Calu3 (cell line): ENCODE measurements around the gene TM9SF3. TPM values are rescaled to one million over a fixed set of nuclear protein-coding genes. Genes with fewer than 3 reads are reported as not detected.
"Not testable (repeated sequence)": the region's sequence is repeated elsewhere in the genome, so short reads cannot be mapped to it uniquely, and the experiment has no call there.

Source experiments
- BruUV-seq: library from RNA; stranded (reverse); fragments of 400-500 nt; replicated peaks from 2 replicates; lab custom pipeline; 2021; lab: Mats Ljungman, UMichigan
- CTCF ChIA-PET: fragments of 300-600 bp; sonication (Branson Sonifier 250); formaldehyde crosslinking; loops from one replicate; lab custom pipeline; 2022; ENCODE audit warnings: antibody characterized with exemption; lab: Charles Lee
- DNase-seq: peaks from one replicate; pipeline ENCODE4 v3.0.0; 2022
- H3K27ac Mint-ChIP-seq: one replicate; pipeline ENCODE4 v1.8.0; 2022; ENCODE audit warnings: mixed read lengths; ENCODE audit not compliant: unreplicated experiment
- H3K27me3 Mint-ChIP-seq: one replicate; pipeline ENCODE4 v1.8.0; 2022; ENCODE audit warnings: mixed read lengths; ENCODE audit not compliant: unreplicated experiment
- H3K36me3 Mint-ChIP-seq: one replicate; pipeline ENCODE4 v1.8.0; 2022; ENCODE audit warnings: mild to moderate bottlenecking, moderate library complexity, mixed read lengths; ENCODE audit not compliant: insufficient read depth, unreplicated experiment
- H3K4me1 Mint-ChIP-seq: one replicate; pipeline ENCODE4 v1.8.0; 2022; ENCODE audit warnings: mild to moderate bottlenecking, low read depth, mixed read lengths; ENCODE audit not compliant: unreplicated experiment
- H3K4me3 Mint-ChIP-seq: one replicate; pipeline ENCODE4 v1.8.0; 2022; ENCODE audit warnings: mild to moderate bottlenecking, low read depth, moderate library complexity, mixed read lengths; ENCODE audit not compliant: unreplicated experiment
- H3K9me3 Mint-ChIP-seq: one replicate; pipeline ENCODE4 v1.8.0; 2022; ENCODE audit warnings: low read depth, mixed read lengths; ENCODE audit not compliant: unreplicated experiment
- intact Hi-C: fragments of 100-400 bp; cut with micrococcal nuclease; formaldehyde crosslinking; loops from one replicate; pipeline ENCODE4 v1.10.0; 2022; ENCODE audit not compliant: unreplicated experiment
- total RNA-seq: library from RNA; stranded (reverse); gene quantifications from 2 replicates; pipeline ENCODE4 v1.2.3, GENCODE V29; 2022
- TF ChIP-seq, protein P1 (sequence below): fragments of 200-600 bp; IDR thresholded peaks from one replicate; pipeline ENCODE4 v1.8.0; 2022; ENCODE audit warnings: antibody characterized with exemption; ENCODE audit not compliant: unreplicated experiment

The TM9SF3 gene
- total RNA-seq, 1 experiment from 2014 or later: 177 TPM

DNA sequence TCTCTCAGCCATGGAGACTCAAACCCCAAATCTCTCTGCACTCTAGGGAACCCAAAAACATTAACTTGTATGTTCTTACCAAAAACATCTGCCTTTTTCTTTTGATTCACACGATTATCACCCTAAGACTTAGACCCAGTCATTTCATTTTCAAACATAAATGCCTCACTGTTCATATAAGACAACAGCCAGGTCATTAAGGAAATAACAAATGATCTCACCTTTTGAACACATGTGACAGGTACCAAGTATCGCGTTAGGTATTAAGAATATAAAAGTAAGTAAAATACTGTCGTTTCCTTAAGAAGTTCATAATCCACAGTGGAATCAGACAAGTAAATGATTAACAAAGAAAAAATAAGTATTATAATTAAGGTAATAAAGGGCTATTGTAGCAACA, 8.8 kb downstream of the TM9SF3 start:
- TF ChIP-seq, protein P1, sequence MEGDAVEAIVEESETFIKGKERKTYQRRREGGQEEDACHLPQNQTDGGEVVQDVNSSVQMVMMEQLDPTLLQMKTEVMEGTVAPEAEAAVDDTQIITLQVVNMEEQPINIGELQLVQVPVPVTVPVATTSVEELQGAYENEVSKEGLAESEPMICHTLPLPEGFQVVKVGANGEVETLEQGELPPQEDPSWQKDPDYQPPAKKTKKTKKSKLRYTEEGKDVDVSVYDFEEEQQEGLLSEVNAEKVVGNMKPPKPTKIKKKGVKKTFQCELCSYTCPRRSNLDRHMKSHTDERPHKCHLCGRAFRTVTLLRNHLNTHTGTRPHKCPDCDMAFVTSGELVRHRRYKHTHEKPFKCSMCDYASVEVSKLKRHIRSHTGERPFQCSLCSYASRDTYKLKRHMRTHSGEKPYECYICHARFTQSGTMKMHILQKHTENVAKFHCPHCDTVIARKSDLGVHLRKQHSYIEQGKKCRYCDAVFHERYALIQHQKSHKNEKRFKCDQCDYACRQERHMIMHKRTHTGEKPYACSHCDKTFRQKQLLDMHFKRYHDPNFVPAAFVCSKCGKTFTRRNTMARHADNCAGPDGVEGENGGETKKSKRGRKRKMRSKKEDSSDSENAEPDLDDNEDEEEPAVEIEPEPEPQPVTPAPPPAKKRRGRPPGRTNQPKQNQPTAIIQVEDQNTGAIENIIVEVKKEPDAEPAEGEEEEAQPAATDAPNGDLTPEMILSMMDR: no peak
- intact Hi-C loops: no loop called here
- BruUV-seq: no TSS peak
- H3K4me3 Mint-ChIP-seq: peak overlapping the region; percentile 63
- peaks cover 41% of the 10 kb centered on the region for H3K4me1 Mint-ChIP-seq
- no peaks in the 10 kb centered on the region for H3K27me3 Mint-ChIP-seq
- DNase-seq: no peak
- H3K27ac Mint-ChIP-seq: peak overlapping the region; percentile 92
- H3K9me3 Mint-ChIP-seq: no peaks in the 10 kb centered on the region
- CTCF ChIA-PET: interaction anchor here (1.4 kb wide), 1 partner anchor 36 kb away, joined by 7 read pairs; no protein-coding TSS in a partner anchor
- H3K36me3 Mint-ChIP-seq: peaks cover 43% of the 10 kb centered on the region

DNA sequence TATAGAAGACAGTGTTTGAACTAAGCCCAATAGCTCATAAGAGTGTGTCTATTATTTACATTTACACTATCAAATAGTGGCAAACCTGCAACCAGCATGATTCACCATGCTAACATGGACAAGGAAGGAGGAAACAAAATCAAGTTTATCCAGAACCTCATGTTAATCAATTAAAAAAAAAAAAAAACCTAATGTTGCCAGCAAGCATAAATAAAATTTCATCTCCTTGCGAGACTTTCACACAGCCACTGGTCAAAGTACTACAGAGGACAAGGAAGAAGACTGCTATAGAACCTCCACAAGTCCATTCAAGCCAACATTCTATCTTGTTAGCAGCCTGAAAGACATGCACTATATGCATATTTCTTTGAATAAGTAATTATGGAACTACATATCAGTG, 9.7 kb downstream of the TM9SF3 start:
- TF ChIP-seq, protein P1: no peak
- peak; percentile 21 for DNase-seq
- H3K4me1 Mint-ChIP-seq: peaks cover 40% of the 10 kb centered on the region
- peak overlapping the region; percentile 92 for H3K27ac Mint-ChIP-seq
- BruUV-seq: no TSS peak
- no peak overlapping the region for H3K4me3 Mint-ChIP-seq
- intact Hi-C loops: no loop called here
- H3K9me3 Mint-ChIP-seq: no peaks in the 10 kb centered on the region
- H3K27me3 Mint-ChIP-seq: no peaks in the 10 kb centered on the region
- peaks cover 41% of the 10 kb centered on the region for H3K36me3 Mint-ChIP-seq
- CTCF ChIA-PET: interaction anchor here (0.6 to 1.4 kb wide), 6 partner anchors 36 to 137 kb away, joined by 3 to 7 read pairs (median 4); no protein-coding TSS in a partner anchor

DNA sequence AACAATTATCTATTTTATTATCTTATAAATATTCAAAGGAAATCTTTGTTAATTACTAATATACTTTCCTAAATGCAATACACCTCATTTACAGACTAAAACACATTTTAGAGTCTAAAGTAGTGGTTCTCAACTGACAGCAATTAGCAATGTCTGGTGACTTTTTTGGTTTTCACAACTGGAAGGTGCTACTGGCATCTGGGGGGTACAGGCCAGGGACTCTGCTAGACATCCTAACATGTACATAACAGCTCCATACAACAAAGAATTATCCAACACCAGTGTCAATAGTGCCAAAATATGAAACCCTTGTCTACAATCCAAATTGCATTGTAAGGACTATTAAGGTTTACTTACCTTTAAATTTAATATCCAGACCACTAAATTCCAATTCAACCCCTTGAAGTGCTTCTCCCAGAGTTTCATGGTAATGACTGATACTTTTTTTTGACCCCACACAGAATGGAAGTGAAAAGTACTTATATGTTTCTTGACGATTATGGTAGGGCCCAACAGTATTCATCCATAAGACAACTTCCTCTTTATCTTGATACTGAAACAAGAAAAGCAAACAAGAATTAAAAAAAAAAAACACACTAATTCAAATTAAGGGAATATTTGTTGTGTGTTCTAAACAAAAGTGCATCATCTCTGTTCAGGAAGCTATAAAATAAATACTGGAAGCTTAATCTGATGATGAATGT, 10.4 kb downstream of the TM9SF3 start:
- H3K36me3 Mint-ChIP-seq: peaks cover 47% of the 10 kb centered on the region
- intact Hi-C loops: no loop called here
- H3K4me1 Mint-ChIP-seq: peaks cover 46% of the 10 kb centered on the region
- no peak for DNase-seq
- H3K27ac Mint-ChIP-seq: peak overlapping the region; percentile 92
- BruUV-seq: no TSS peak
- no peak overlapping the region for H3K4me3 Mint-ChIP-seq
- no peaks in the 10 kb centered on the region for H3K9me3 Mint-ChIP-seq
- H3K27me3 Mint-ChIP-seq: no peaks in the 10 kb centered on the region
- CTCF ChIA-PET: interaction anchor here (0.6 to 1.4 kb wide), 6 partner anchors 35 to 138 kb away, joined by 3 to 7 read pairs (median 4); no protein-coding TSS in a partner anchor
- TF ChIP-seq, protein P1: no peak

DNA sequence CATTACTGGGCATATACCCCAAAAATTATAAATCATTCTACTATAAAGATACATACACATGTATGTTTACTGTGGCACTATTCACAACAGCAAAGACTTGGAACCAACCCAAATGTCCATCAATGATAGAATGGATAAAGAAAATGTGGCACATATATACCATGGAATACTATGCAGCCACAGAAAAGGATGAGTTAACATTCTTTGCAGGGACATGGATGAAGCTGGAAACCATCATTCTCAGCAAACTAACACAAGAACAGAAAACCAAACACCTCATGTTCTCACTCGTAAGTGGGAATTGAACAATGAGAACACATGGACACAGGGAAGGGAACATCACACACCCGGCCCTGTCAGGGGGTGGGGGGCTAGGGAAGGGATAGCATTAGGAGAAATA, 12.2 kb downstream of the TM9SF3 start:
- H3K27me3 Mint-ChIP-seq, H3K27ac Mint-ChIP-seq, BruUV-seq, H3K4me3 Mint-ChIP-seq, CTCF ChIA-PET, H3K9me3 Mint-ChIP-seq, DNase-seq, intact Hi-C loops: not testable (repeated sequence)
- Mint-ChIP-seq H3K36me3 (peaks cover 42% of the 10 kb centered on the region), H3K4me1 (peaks cover 42% of the 10 kb centered on the region)

DNA sequence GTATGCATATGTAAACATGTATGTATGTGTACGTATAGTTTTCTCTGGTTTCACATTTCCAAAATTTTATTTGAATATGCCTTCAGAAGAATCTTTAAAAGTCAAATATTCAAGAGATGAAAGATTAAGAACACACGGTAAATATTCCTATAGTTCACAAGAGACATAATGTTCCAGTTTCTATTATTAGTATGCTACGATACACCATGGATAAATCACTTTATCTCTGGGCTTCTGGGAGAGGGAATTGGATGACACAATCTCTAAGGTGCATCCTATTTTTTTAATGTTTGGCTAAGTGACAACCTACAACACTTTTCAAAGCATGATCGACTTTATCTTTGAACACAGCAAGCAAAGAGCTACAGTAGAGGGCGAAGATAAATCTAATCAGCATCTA, 13.8 kb downstream of the TM9SF3 start:
- DNase-seq: no peak
- TF ChIP-seq, protein P1: no peak
- Mint-ChIP-seq H3K4me1 (peaks cover 33% of the 10 kb centered on the region), H3K27me3 (no peaks in the 10 kb centered on the region), H3K4me3 (no peak overlapping the region), H3K36me3 (peaks cover 43% of the 10 kb centered on the region), H3K9me3 (no peaks in the 10 kb centered on the region), H3K27ac (no peak overlapping the region)
- BruUV-seq: no TSS peak
- CTCF ChIA-PET: interaction anchor here (0.6 to 0.7 kb wide), 2 partner anchors 220 to 1011 kb away, joined by 5 read pairs; partner anchors contain the start of gene HOGA1
- intact Hi-C loops: no loop called here
